GM19035 (cell line): ENCODE data around the gene RPUSD1.

ENCODE experiments used
- ATAC-seq: cut with Tn5 transposase; IDR thresholded peaks from one replicate; pipeline ENCODE4 v1.9.1; 2021; ENCODE audit not compliant: unreplicated experiment

Gene RPUSD1

GRCh38 chr16:819336-820043 lies 31.3 kb upstream of the RPUSD1 start:
- no peak for ATAC-seq

GRCh38 chr16:818592-818991 lies 30.4 kb upstream of the RPUSD1 start:
- no peak for ATAC-seq

GRCh38 chr16:818132-818531 lies 30.0 kb upstream of the RPUSD1 start:
- no peak for ATAC-seq

GRCh38 chr16:817001-817906 lies 29.1 kb upstream of the RPUSD1 start:
- ATAC-seq, result no peak

GRCh38 chr16:815861-816260 lies 27.7 kb upstream of the RPUSD1 start:
- no peak for ATAC-seq

GRCh38 chr16:814974-815373 lies 26.8 kb upstream of the RPUSD1 start:
- no peak for ATAC-seq

GRCh38 chr16:813916-814412 lies 25.8 kb upstream of the RPUSD1 start:
- no peak for ATAC-seq

- ATAC-seq, result no peak
Observed at GRCh38 chr16:813204-813915, 25.2 kb upstream of the RPUSD1 start.

GRCh38 chr16:808085-808386 lies 19.9 kb upstream of the RPUSD1 start:
- no peak for ATAC-seq

- peak; percentile 85 for ATAC-seq
Observed at GRCh38 chr16:807347-808084, 19.3 kb upstream of the RPUSD1 start.

GRCh38 chr16:805474-805873 lies 17.3 kb upstream of the RPUSD1 start:
- ATAC-seq, result no peak

GRCh38 chr16:804193-805048 lies 16.2 kb upstream of the RPUSD1 start:
- no peak for ATAC-seq

- ATAC-seq, result no peak
Observed at GRCh38 chr16:803754-804080, 15.5 kb upstream of the RPUSD1 start.

GRCh38 chr16:802914-803753 lies 15.0 kb upstream of the RPUSD1 start:
- no peak for ATAC-seq

GRCh38 chr16:802461-802860 lies 14.3 kb upstream of the RPUSD1 start:
- ATAC-seq, result no peak

GRCh38 chr16:801584-802363 lies 13.6 kb upstream of the RPUSD1 start:
- no peak for ATAC-seq

GRCh38 chr16:800834-801511 lies 12.8 kb upstream of the RPUSD1 start:
- ATAC-seq, result no peak
